Mesenchymal stem cell (in vitro differentiated cells and primary cell): Measurements from ENCODE around the gene LNP1. TPM values are rescaled to one million over a fixed set of nuclear protein-coding genes. Genes with fewer than 3 reads are reported as not detected.
"Not testable (repeated sequence)": the region's sequence is repeated elsewhere in the genome, so short reads cannot be mapped to it uniquely, and the experiment has no call there.

Source experiments
- DNase-seq: peaks from one replicate; pipeline ENCODE4 v3.0.0-alpha.2; 2013
- H2AFZ ChIP-seq: one replicate; pipeline ENCODE4 v1.6.1; 2013; ENCODE audit warnings: low read depth, mild to moderate bottlenecking, control low read depth, inconsistent platforms, low read length, moderate library complexity
- H2AK5ac ChIP-seq: 2 replicates; pipeline ENCODE4 v1.6.1; 2013; ENCODE audit warnings: low read length, moderate library complexity, mild to moderate bottlenecking, inconsistent platforms; ENCODE audit not compliant: severe bottlenecking
- H2BK120ac ChIP-seq: one replicate; pipeline ENCODE4 v1.6.1; 2013; ENCODE audit warnings: low read depth, mild to moderate bottlenecking, inconsistent platforms, low read length, moderate library complexity
- H2BK12ac ChIP-seq, 2 experiments: one replicate each; pipeline ENCODE4 v1.6.1; 2013; ENCODE audit warnings: inconsistent platforms in 2 of 2, low read length in 2 of 2, mild to moderate bottlenecking in 2 of 2, moderate library complexity in 2 of 2, control low read depth in 1 of 2
- H2BK15ac ChIP-seq: one replicate; pipeline ENCODE4 v1.6.1; 2013; ENCODE audit warnings: mild to moderate bottlenecking, low read depth, inconsistent platforms; ENCODE audit not compliant: poor library complexity, severe bottlenecking
- H2BK5ac ChIP-seq: 2 replicates; pipeline ENCODE4 v1.6.1; 2013; ENCODE audit warnings: low read depth, mild to moderate bottlenecking, low read length, control low read depth, inconsistent platforms; ENCODE audit not compliant: poor library complexity, severe bottlenecking
- H3K14ac ChIP-seq, 2 experiments: one replicate each; pipeline ENCODE4 v1.6.1; 2013; ENCODE audit warnings: inconsistent platforms in 2 of 2, low read length in 2 of 2, control low read depth in 1 of 2, mild to moderate bottlenecking in 1 of 2, moderate library complexity in 1 of 2
- H3K18ac ChIP-seq, 2 experiments: one replicate each; pipeline ENCODE4 v1.6.1; 2013; ENCODE audit warnings: inconsistent platforms in 2 of 2, low read length in 2 of 2, control low read depth in 1 of 2, low read depth in 1 of 2, mild to moderate bottlenecking in 1 of 2
- H3K23ac ChIP-seq, 2 experiments: one replicate each; pipeline ENCODE4 v1.6.1; 2013; ENCODE audit warnings: inconsistent platforms in 2 of 2, low read length in 2 of 2, mild to moderate bottlenecking in 2 of 2, moderate library complexity in 2 of 2, control low read depth in 1 of 2
- H3K27ac ChIP-seq: 2 replicates; pipeline ENCODE4 v1.5.1; 2013; ENCODE audit warnings: mild to moderate bottlenecking, moderate library complexity, low read length, control low read depth, inconsistent platforms; ENCODE audit not compliant: poor library complexity, severe bottlenecking
- H3K27me3 ChIP-seq, 2 experiments: 2 replicates each; pipeline versions ENCODE4 v1.6.1 to v1.7.0; 2013; ENCODE audit warnings: low read length in 2 of 2, mild to moderate bottlenecking in 2 of 2, moderate library complexity in 2 of 2, control low read depth in 1 of 2, inconsistent platforms in 1 of 2; ENCODE audit not compliant: control insufficient read depth in 1 of 2, insufficient read depth in 1 of 2
- H3K36me3 ChIP-seq, 2 experiments: 2 replicates each; pipeline versions ENCODE4 v1.6.1 to v1.7.0; 2013; ENCODE audit warnings: low read length in 2 of 2, control low read depth in 1 of 2, inconsistent platforms in 1 of 2, low read depth in 1 of 2, mild to moderate bottlenecking in 1 of 2; ENCODE audit not compliant: insufficient read depth in 2 of 2, control insufficient read depth in 1 of 2
- H3K4ac ChIP-seq, 2 experiments: one replicate each; pipeline ENCODE4 v1.6.1; 2013; ENCODE audit warnings: inconsistent platforms in 2 of 2, low read length in 2 of 2, mild to moderate bottlenecking in 2 of 2, moderate library complexity in 2 of 2, control low read depth in 1 of 2, low read depth in 1 of 2
- H3K4me1 ChIP-seq: 2 replicates; pipeline ENCODE4 v1.6.1; 2013; ENCODE audit warnings: low read depth, low read length, control low read depth; ENCODE audit not compliant: control insufficient read depth, insufficient read depth
- H3K4me2 ChIP-seq: 2 replicates; pipeline ENCODE4 v1.6.1; 2013; ENCODE audit warnings: low read length, mild to moderate bottlenecking, inconsistent platforms; ENCODE audit not compliant: poor library complexity, severe bottlenecking
- H3K4me3 ChIP-seq, 2 experiments: 2 replicates each; pipeline versions ENCODE4 v1.5.1 to v1.7.0; 2013; ENCODE audit warnings: low read length in 2 of 2, mild to moderate bottlenecking in 2 of 2, control low read depth in 1 of 2, low read depth in 1 of 2; ENCODE audit not compliant: insufficient read depth in 1 of 2
- H3K79me1 ChIP-seq: replicated peaks from 2 replicates; pipeline ENCODE4 v1.6.1; 2013; ENCODE audit warnings: mild to moderate bottlenecking, control low read depth, low read length, inconsistent platforms; ENCODE audit not compliant: poor library complexity, severe bottlenecking
- H3K9ac ChIP-seq: 2 replicates; pipeline ENCODE4 v1.7.0; 2013; ENCODE audit warnings: mild to moderate bottlenecking, low read length, moderate library complexity
- H3K9me3 ChIP-seq: 2 replicates; pipeline ENCODE4 v1.7.0; 2013; ENCODE audit warnings: mild to moderate bottlenecking, low read length; ENCODE audit not compliant: control insufficient read depth
- H4K8ac ChIP-seq: one replicate; pipeline ENCODE4 v1.6.1; 2013; ENCODE audit warnings: inconsistent platforms, mild to moderate bottlenecking, low read length, moderate library complexity
- H4K91ac ChIP-seq: one replicate; pipeline ENCODE4 v1.6.1; 2013; ENCODE audit warnings: mild to moderate bottlenecking, low read length, inconsistent platforms
- WGBS: methylation state at CpG from one replicate; pipeline ENCODE4 v1.1.7; 2013; ENCODE audit warnings: mixed read lengths; 5-methylcytosine and 5-hydroxymethylcytosine counted together
- polyA plus RNA-seq, 2 experiments: library from polyadenylated mRNA; stranded (reverse); fragments of 200-250 nt; gene quantifications; one replicate each; pipeline ENCODE4 v1.2.3, GENCODE V29; 2013

Gene LNP1, protein sequence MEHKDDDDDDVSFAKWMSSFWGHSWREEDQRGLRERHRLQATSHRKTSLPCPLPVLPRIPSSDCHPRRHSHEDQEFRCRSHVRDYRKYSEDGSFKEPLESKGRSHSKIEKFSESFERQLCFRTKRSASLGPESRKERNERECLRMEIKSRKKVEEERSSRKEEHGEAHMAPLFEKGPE
- polyA plus RNA-seq (2013, experiment 1 of 2), result 1.4 TPM
- polyA plus RNA-seq (2013, experiment 2 of 2), result 1.4 TPM

DNA sequence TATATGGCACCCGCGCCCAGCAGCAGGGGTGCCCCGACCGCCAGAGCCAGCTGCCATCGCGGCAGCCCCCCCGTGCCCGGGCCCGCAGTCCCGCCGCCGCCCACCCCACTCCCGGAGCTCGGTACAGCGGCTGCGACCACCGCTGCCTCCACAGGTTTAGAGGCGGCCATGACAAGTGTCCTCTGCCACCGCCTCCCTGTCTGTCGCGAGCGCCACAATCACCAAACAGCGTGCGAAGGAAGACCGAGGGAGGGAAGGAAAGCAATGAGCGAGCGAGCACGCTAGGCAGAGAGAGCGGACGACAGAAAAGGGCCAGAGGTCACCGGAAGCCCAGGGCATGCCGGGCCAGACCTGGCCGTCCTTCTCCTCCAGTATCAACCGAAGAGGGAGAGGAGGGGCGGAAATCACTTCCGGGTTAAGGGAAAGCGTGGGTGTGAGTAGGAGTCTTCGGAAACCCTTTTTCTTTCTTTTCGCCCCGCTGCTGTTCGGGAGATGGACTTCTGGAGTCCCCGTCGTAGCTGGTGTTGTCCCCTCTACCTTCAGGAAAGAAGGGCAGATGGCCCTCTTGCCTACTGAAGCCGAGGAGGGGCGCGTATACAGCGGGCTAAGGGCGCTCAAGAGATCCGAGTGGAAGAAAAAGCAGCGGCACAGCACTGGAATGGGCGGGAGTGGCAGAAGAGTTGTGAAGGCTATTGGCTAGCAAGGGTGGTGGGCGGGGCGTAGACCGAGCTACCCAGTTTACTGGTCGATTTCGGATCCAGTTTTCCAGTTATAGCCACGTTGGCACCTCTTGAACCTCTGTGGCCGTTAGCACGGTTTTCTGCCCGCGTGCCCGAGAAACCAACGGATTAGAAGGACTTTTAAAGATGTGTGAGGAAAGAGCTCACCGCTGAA lies at the start of gene LNP1, which contains the start of gene TOMM70:
TSS of gene LNP1 (plus strand) at position 760 of the 894 bp plus-strand sequence. CDS start 28,191 bp downstream, outside the sequence.
TSS of gene TOMM70 (minus strand) at position 310 of the 894 bp plus-strand sequence. CDS start at position 170, 140 bp downstream.
- H3K23ac ChIP-seq, result peak within 1 kb of the TSS in 1 of 2 experiments; percentile 35
- H4K8ac ChIP-seq, result peak within 1 kb of the TSS; percentile 89
- H2BK5ac ChIP-seq, result no peak within 1 kb of the TSS
- peak within 1 kb of the TSS; percentile 24 for H2BK120ac ChIP-seq
- H3K4me3 ChIP-seq, result peak within 1 kb of the TSS; percentile 73 to 98
- H2BK12ac ChIP-seq, result no peak within 1 kb of the TSS
- peak within 1 kb of the TSS; percentile 79 to 94 for H3K18ac ChIP-seq
- peak within 1 kb of the TSS; percentile 60 for H4K91ac ChIP-seq
- peak within 1 kb of the TSS; percentile 94 for H3K9ac ChIP-seq
- H3K14ac ChIP-seq, result peak within 1 kb of the TSS in 1 of 2 experiments; percentile 53
- H3K27ac ChIP-seq, result peak within 1 kb of the TSS; percentile 87
- no peaks in the 10 kb centered on the region for H3K27me3 ChIP-seq
- peak; percentile 98 for DNase-seq
- WGBS, result under 1% methylated on average over 63 of the region's 64 CpGs
- H3K9me3 ChIP-seq, result no peaks in the 10 kb centered on the region
- H3K36me3 ChIP-seq, result peaks cover 0 to 2% of the 10 kb centered on the region in 2 experiments
- peaks cover 4% of the 10 kb centered on the region for H3K4me1 ChIP-seq
- H2BK15ac ChIP-seq, result no peak within 1 kb of the TSS
- peak within 1 kb of the TSS; percentile 34 to 59 for H3K4ac ChIP-seq
- no peak within 1 kb of the TSS for H2AK5ac ChIP-seq
- H2AFZ ChIP-seq, result peak within 1 kb of the TSS; percentile 15
- peak within 1 kb of the TSS; percentile 99 for H3K4me2 ChIP-seq
- H3K79me1 ChIP-seq, result no peaks in the 10 kb centered on the region

DNA sequence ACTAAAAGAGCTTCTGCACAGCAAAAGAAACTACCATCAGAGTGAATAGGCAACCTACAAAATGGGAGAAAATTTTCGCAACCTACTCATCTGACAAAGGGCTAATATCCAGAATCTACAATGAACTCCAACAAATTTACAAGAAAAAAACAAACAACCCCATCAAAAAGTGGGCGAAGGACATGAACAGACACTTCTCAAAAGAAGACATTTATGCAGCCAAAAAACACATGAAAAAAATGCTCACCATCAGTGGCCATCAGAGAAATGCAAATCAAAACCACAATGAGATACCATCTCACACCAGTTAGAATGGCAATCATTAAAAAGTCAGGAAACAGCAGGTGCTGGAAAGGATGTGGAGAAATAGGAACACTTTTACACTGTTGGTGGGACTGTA lies 49.6 kb upstream of the LNP1 start:
- H3K4me3 ChIP-seq, H2BK5ac ChIP-seq, H2AK5ac ChIP-seq, H3K23ac ChIP-seq, H3K4ac ChIP-seq, H3K18ac ChIP-seq, H3K9ac ChIP-seq, H3K9me3 ChIP-seq, DNase-seq, H2BK120ac ChIP-seq, H3K14ac ChIP-seq, H2AFZ ChIP-seq, H3K27ac ChIP-seq, H3K27me3 ChIP-seq, H3K4me2 ChIP-seq, H4K8ac ChIP-seq, H2BK12ac ChIP-seq, H3K4me1 ChIP-seq, H2BK15ac ChIP-seq, H4K91ac ChIP-seq: not testable (repeated sequence)
- H3K79me1 ChIP-seq, result peaks cover 14% of the 10 kb centered on the region
- H3K36me3 ChIP-seq, result peaks cover 29 to 84% of the 10 kb centered on the region in 2 experiments
- 89% methylated on average over 1 of the region's 2 CpGs for WGBS

DNA sequence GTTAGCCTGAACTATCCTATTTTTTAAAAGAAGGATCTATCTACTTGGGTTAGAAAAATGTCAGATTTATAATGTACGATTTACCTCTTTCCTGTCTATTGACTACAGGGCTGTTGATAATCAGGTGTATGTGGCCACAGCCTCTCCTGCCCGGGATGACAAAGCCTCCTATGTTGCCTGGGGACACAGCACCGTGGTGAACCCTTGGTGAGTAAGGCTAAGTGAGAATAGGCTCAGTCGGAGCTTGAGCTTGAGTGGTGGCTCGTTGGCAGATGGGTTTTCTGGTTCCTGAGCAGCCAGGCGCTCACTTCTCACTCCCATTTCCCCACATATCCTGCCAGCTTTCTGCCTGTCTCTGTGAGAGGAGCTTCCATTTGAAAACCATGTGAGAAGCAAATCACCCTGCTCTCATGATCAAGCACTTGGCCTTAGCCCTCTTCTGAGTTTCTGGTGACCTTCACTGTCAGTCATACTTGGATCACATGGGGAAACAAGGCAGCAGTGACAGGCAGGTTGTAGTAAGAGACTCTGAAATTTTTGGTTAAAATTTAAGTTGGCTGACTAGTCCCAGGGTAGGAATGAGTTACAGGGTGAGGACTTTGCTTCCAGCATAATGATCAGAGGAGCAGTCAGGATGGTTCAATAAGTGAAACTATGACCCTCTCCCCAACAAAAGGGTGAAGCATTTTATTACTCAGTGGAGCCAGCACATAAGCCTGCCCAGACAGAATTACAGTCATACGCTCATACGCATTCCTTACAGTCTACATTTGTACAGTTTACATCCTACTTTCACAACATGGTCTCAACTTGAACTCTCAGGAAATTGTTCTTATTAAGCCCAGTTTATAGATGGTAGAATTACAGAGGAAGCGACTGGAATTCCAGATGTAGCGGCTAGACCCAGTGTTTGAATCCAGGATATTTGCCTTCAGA lies 48.8 kb upstream of the LNP1 start:
- Histone ChIP-seq H3K79me1 (peaks cover 14% of the 10 kb centered on the region), H3K18ac (no peak overlapping the region), H3K23ac (no peak overlapping the region), H2AK5ac (no peak overlapping the region), H3K9me3 (peaks cover 3% of the 10 kb centered on the region), H3K14ac (no peak overlapping the region), H3K36me3 (peaks cover 26 to 86% of the 10 kb centered on the region in 2 experiments), H3K4me3 (no peak overlapping the region), H2BK5ac (no peak overlapping the region), H2AFZ (no peak overlapping the region), H4K91ac (no peak overlapping the region), H3K27me3 (no peaks in the 10 kb centered on the region), H2BK15ac (no peak overlapping the region), H3K4ac (no peak overlapping the region), H2BK12ac (no peak overlapping the region), H4K8ac (no peak overlapping the region), H3K27ac (no peak overlapping the region), H3K4me1 (peaks cover 4% of the 10 kb centered on the region), H3K9ac (no peak overlapping the region), H3K4me2 (no peak overlapping the region), H2BK120ac (no peak overlapping the region)
- WGBS, result 99% methylated on average over 10 of the region's 10 CpGs
- no peak for DNase-seq
